GM18907 (cell line): ENCODE results near the gene REXO1.
A peak's percentile ranks its signal among the peaks of the same experiment; 100 is the strongest.
"Not testable (repeated sequence)": the region's sequence is repeated elsewhere in the genome, so short reads cannot be mapped to it uniquely, and the experiment has no call there.

ENCODE experiments used
- ATAC-seq: cut with Tn5 transposase; IDR thresholded peaks from one replicate; pipeline ENCODE4 v1.9.1; 2021; ENCODE audit warnings: mild to moderate bottlenecking, moderate library complexity; ENCODE audit not compliant: unreplicated experiment

REXO1 gene

GRCh38 chr19:1848399-1849131, at the start of gene REXO1:
Gene REXO1, minus strand, starts transcription at chr19:1848483. Its CDS starts 125 bp downstream, at chr19:1848358.
- peak; percentile 66 for ATAC-seq

GRCh38 chr19:1896508-1896907, 48.2 kb upstream of the REXO1 start:
- ATAC-seq: no peak

GRCh38 chr19:1893791-1894190, 45.5 kb upstream of the REXO1 start:
- ATAC-seq: no peak

- ATAC-seq: no peak
Measured at GRCh38 chr19:1889907-1890306, 41.6 kb upstream of the REXO1 start.

GRCh38 chr19:1888385-1888784, 40.1 kb upstream of the REXO1 start:
- no peak for ATAC-seq

- ATAC-seq: not testable (repeated sequence)
Measured at GRCh38 chr19:1886360-1886759, 38.1 kb upstream of the REXO1 start.

- peak; percentile 58 for ATAC-seq
Measured at GRCh38 chr19:1885398-1886119, 37.3 kb upstream of the REXO1 start, which contains the start of gene ABHD17A. Gene ABHD17A, minus strand, starts transcription at chr19:1885496. Its CDS starts 3,930 bp downstream, at chr19:1881566.

- peak; percentile 5 for ATAC-seq
Measured at GRCh38 chr19:1884719-1885334, 36.5 kb upstream of the REXO1 start.

- no peak for ATAC-seq
Measured at GRCh38 chr19:1884291-1884718, 36.0 kb upstream of the REXO1 start.

GRCh38 chr19:1883784-1884183, 35.5 kb upstream of the REXO1 start:
- no peak for ATAC-seq

- no peak for ATAC-seq
Measured at GRCh38 chr19:1882786-1883692, 34.8 kb upstream of the REXO1 start.

- ATAC-seq: no peak
Measured at GRCh38 chr19:1882089-1882785, 34.0 kb upstream of the REXO1 start.

- ATAC-seq: not testable (repeated sequence)
Measured at GRCh38 chr19:1881393-1882088, 33.3 kb upstream of the REXO1 start.

- no peak for ATAC-seq
Measured at GRCh38 chr19:1880611-1881392, 32.5 kb upstream of the REXO1 start.

- not testable (repeated sequence) for ATAC-seq
Measured at GRCh38 chr19:1879982-1880381, 31.7 kb upstream of the REXO1 start.

GRCh38 chr19:1878583-1878982, 30.3 kb upstream of the REXO1 start:
- not testable (repeated sequence) for ATAC-seq

GRCh38 chr19:1877280-1877660, 29.0 kb upstream of the REXO1 start:
- ATAC-seq: not testable (repeated sequence)

- ATAC-seq: peak; percentile 8
Measured at GRCh38 chr19:1876496-1877279, 28.4 kb upstream of the REXO1 start.
